MM.1S (cell line): ENCODE data around the gene GPR35.

Experiments
- EZH2 ChIP-seq: fragments of 300-600 bp; sonication (generic); optimal IDR thresholded peaks from 2 replicates; pipeline ENCODE3; 2017; ENCODE audit warnings: low read depth, mild to moderate bottlenecking, antibody characterized with exemption, low read length, mixed read lengths
- EZH2phosphoT487 ChIP-seq: fragments of 300-600 bp; sonication (generic); IDR thresholded peaks from 2 replicates; pipeline ENCODE4 v1.6.1; 2018; ENCODE audit warnings: antibody characterized with exemption, low read length
- TF ChIP-seq, protein P1 (sequence below): fragments of 300-600 bp; sonication (generic); IDR thresholded peaks from 2 replicates; pipeline ENCODE4 v1.5.1; 2016; ENCODE audit warnings: antibody characterized with exemption, low read length, mixed read lengths

DNA sequence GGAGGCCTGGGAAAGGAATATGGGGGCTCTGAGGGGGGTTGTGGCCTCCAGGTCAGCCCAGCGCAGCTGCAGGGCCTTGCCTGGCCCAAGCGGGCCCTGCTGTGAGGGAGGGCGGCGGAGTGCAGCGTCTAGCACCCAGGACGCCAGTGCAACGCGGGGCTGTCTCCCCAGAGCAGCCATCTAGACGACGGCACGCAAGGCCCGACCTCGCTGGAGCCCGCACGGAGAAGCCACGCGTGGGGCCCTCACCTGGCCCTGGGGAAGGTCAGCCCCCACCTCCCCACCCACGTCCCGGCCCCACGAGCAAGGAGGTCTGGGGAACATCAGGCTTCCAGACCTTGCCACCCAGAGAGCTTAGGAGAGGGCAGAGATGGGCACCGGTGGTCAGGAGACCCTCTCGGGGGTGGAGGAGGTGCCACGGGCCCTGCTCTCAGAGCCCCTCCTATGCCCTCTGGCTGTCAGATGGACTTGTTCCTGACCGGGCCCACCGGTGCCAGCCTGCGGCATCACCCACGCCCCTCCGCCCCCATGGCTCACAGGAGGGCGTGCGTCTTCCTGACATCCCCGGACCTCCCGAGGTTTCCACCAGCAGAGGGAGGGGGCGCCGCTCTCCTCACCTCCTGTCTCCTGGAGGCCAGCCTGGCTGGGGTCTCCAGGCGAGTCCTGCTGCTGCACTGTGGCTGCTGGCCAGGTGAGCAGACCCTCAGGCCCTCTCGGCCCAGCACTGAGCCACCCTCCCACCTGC is 17.0 kb downstream of the GPR35 start:
- TF ChIP-seq, protein P1, sequence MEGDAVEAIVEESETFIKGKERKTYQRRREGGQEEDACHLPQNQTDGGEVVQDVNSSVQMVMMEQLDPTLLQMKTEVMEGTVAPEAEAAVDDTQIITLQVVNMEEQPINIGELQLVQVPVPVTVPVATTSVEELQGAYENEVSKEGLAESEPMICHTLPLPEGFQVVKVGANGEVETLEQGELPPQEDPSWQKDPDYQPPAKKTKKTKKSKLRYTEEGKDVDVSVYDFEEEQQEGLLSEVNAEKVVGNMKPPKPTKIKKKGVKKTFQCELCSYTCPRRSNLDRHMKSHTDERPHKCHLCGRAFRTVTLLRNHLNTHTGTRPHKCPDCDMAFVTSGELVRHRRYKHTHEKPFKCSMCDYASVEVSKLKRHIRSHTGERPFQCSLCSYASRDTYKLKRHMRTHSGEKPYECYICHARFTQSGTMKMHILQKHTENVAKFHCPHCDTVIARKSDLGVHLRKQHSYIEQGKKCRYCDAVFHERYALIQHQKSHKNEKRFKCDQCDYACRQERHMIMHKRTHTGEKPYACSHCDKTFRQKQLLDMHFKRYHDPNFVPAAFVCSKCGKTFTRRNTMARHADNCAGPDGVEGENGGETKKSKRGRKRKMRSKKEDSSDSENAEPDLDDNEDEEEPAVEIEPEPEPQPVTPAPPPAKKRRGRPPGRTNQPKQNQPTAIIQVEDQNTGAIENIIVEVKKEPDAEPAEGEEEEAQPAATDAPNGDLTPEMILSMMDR = no peak
- no peak for TF ChIP-seq EZH2
- no peak for TF ChIP-seq EZH2phosphoT487
